ENCODE data around the gene ZBTB7C. TPM values are rescaled to one million over a fixed set of nuclear protein-coding genes. Genes with fewer than 3 reads are reported as not detected.

ZBTB7C gene
- total and polyA plus RNA-seq, 10 of the 15 experiments (the other 5 are each of a cell fraction or from before 2014, with no cell fraction given): under 0.01 to 0.08 (median 0.01) TPM; not detected in 7

- TF ChIP-seq NFXL1 (IDR thresholded peaks at IDR 0.05; ENCODE audit: borderline replicate concordance): no peak
- no peak for TF ChIP-seq ZNF384 (IDR thresholded peaks at IDR 0.05; ENCODE audit: borderline replicate concordance, low read depth, low read length)
- TF ChIP-seq EZH2 (IDR thresholded peaks at IDR 0.05; ENCODE audit: borderline replicate concordance, control insufficient read depth, low read depth, low read length): no peak
- TF ChIP-seq SMARCA5 (IDR thresholded peaks at IDR 0.05): no peak
- TF ChIP-seq SREBF1 (IDR thresholded peaks at IDR 0.05; ENCODE audit: low read length): no peak
- TF ChIP-seq, protein P1, sequence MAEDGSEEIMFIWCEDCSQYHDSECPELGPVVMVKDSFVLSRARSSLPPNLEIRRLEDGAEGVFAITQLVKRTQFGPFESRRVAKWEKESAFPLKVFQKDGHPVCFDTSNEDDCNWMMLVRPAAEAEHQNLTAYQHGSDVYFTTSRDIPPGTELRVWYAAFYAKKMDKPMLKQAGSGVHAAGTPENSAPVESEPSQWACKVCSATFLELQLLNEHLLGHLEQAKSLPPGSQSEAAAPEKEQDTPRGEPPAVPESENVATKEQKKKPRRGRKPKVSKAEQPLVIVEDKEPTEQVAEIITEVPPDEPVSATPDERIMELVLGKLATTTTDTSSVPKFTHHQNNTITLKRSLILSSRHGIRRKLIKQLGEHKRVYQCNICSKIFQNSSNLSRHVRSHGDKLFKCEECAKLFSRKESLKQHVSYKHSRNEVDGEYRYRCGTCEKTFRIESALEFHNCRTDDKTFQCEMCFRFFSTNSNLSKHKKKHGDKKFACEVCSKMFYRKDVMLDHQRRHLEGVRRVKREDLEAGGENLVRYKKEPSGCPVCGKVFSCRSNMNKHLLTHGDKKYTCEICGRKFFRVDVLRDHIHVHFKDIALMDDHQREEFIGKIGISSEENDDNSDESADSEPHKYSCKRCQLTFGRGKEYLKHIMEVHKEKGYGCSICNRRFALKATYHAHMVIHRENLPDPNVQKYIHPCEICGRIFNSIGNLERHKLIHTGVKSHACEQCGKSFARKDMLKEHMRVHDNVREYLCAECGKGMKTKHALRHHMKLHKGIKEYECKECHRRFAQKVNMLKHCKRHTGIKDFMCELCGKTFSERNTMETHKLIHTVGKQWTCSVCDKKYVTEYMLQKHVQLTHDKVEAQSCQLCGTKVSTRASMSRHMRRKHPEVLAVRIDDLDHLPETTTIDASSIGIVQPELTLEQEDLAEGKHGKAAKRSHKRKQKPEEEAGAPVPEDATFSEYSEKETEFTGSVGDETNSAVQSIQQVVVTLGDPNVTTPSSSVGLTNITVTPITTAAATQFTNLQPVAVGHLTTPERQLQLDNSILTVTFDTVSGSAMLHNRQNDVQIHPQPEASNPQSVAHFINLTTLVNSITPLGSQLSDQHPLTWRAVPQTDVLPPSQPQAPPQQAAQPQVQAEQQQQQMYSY (CRISPR knock-in tag; IDR thresholded peaks at IDR 0.05): no peak
- no peak for TF ChIP-seq ZNF274 (IDR thresholded peaks at IDR 0.05; ENCODE audit: insufficient read depth, insufficient read length)
- no peak for TF ChIP-seq MEF2A (IDR thresholded peaks at IDR 0.05; ENCODE audit: insufficient read depth, low read depth, low read length)
- no peak for TF ChIP-seq RB1 (IDR thresholded peaks at IDR 0.05; ENCODE audit: borderline replicate concordance)
- TF ChIP-seq ZBTB33 (IDR thresholded peaks at IDR 0.05): no peak
- no peak for TF ChIP-seq ETV6 (conservative IDR thresholded peaks at IDR 0.05 in 1 of 2, IDR thresholded peaks at IDR 0.05 in 1 of 2; ENCODE audit: borderline replicate concordance in 1 of 2, low read depth in 1 of 2)
- no peak for TF ChIP-seq STAT1 (conservative IDR thresholded peaks at IDR 0.05)
- TF ChIP-seq CHD1 (IDR thresholded peaks at IDR 0.05; ENCODE audit: low read depth, low read length): no peak
- POLR2A ChIA-PET: no interaction called here
- no TSS peak for BruUV-seq (replicated peaks)
- Histone ChIP-seq H2AFZ (ENCODE audit: control insufficient read depth, low read depth, low read length) (no peak overlapping the region), H4K20me1 (ENCODE audit: control insufficient read depth, insufficient read depth) (no peaks in the 10 kb centered on the region), H3K4me3 (no peak overlapping the region), H3K4me2 (ENCODE audit: control insufficient read depth, insufficient read depth) (no peak overlapping the region), H3K27me3 (replicated peaks in 1 of 2; ENCODE audit: control insufficient read depth in 2 of 2, insufficient read depth in 2 of 2, low read length in 1 of 2) (peaks cover 0 to 3% of the 10 kb centered on the region in 2 experiments; a peak in 2 of 4 replicates), H3K36me3 (ENCODE audit: control insufficient read depth in 2 of 2, insufficient read depth in 2 of 2, low read length in 1 of 2) (no peaks in the 10 kb centered on the region), H3K27ac (ENCODE audit: control insufficient read depth, insufficient read depth) (no peak overlapping the region), H3K4me1 (ENCODE audit: control insufficient read depth, insufficient read depth, low read length) (no peaks in the 10 kb centered on the region), H3K79me2 (ENCODE audit: control insufficient read depth, insufficient read depth, low read length) (no peaks in the 10 kb centered on the region), H3K9me3 (replicated peaks; ENCODE audit: control insufficient read depth, insufficient read depth, low read length) (no peaks in the 10 kb centered on the region), H3K9ac (ENCODE audit: control insufficient read depth, insufficient read depth, low read length) (no peak overlapping the region)
- FAIRE-seq (no peak), DNase-seq (ENCODE audit: low read depth, low spot score) (no peak), ATAC-seq (no peak)
- intact Hi-C loops (cut with micrococcal nuclease; ENCODE audit: unreplicated experiment) (no loop called here), in situ Hi-C loops (cut with MboI) (no loop called here)
- CTCF ChIA-PET: no interaction called here
- RAD21 ChIA-PET (ENCODE audit: unreplicated experiment): no interaction called here
- WGBS (ENCODE audit: insufficient coverage, insufficient replicate concordance, low lambda C conversion rate, missing lambda C conversion rate): 5% methylated on average over 3 of the region's 3 CpGs
- SMC1A ChIA-PET (ENCODE audit: uncharacterized antibody, unreplicated experiment): no interaction called here
Measured at GRCh38 chr18:48181087-48181823, 227.9 kb downstream of the ZBTB7C start.

All from GM12878 (cell line).